Naive B cell (primary cell): ENCODE measurements around the gene CELF5. TPM values are rescaled to one million over a fixed set of nuclear protein-coding genes. Genes with fewer than 3 reads are reported as not detected.
A peak's percentile ranks its signal among the peaks of the same experiment; 100 is the strongest.
"Not testable (repeated sequence)": the region's sequence is repeated elsewhere in the genome, so short reads cannot be mapped to it uniquely, and the experiment has no call there.

Experiments
- ATAC-seq, 2 donors: fragments of 150-1000 bp; cut with Tn5 transposase; 2 replicates each; pipeline ENCODE4 v1.10.0; 2021; ENCODE audit warnings: low read depth in 2 of 2, mild to moderate bottlenecking in 2 of 2, moderate library complexity in 2 of 2
- DNase-seq: peaks from one replicate; pipeline ENCODE4 v3.0.0; 2022
- H3K27ac Mint-ChIP-seq, 6 donors: one replicate each; pipeline ENCODE4 v1.8.0; 2020 to 2022; ENCODE audit warnings: mild to moderate bottlenecking in 6 of 6, mixed read lengths in 6 of 6, moderate library complexity in 5 of 6, inconsistent platforms in 2 of 6
- H3K27me3 Mint-ChIP-seq, 3 donors: one replicate each; pipeline ENCODE4 v1.8.0; 2021 to 2022; ENCODE audit warnings: mixed read lengths in 3 of 3, mild to moderate bottlenecking in 1 of 3
- H3K36me3 Mint-ChIP-seq, 2 donors: one replicate each; pipeline ENCODE4 v1.8.0; 2020 to 2022; ENCODE audit warnings: mixed read lengths in 2 of 2, inconsistent platforms in 1 of 2, mild to moderate bottlenecking in 1 of 2
- H3K4me1 Mint-ChIP-seq, 3 donors: one replicate each; pipeline ENCODE4 v1.8.0; 2020 to 2022; ENCODE audit warnings: mixed read lengths in 3 of 3, inconsistent platforms in 1 of 3, mild to moderate bottlenecking in 1 of 3, moderate library complexity in 1 of 3
- H3K4me3 Mint-ChIP-seq, 8 donors: one replicate each; pipeline ENCODE4 v1.8.0; 2020 to 2022; ENCODE audit warnings: mild to moderate bottlenecking in 8 of 8, mixed read lengths in 8 of 8, moderate library complexity in 8 of 8, inconsistent platforms in 2 of 8
- H3K9me3 Mint-ChIP-seq, 7 donors: one replicate each; pipeline ENCODE4 v1.8.0; 2020 to 2022; ENCODE audit warnings: mixed read lengths in 7 of 7, mild to moderate bottlenecking in 5 of 7, inconsistent platforms in 2 of 7, moderate library complexity in 1 of 7
- polyA plus RNA-seq, 6 donors: library from polyadenylated mRNA; unstranded; fragments of 300-500 nt; fragmentation: Illumina TruSeq; gene quantifications; one replicate each; pipeline ENCODE4 v1.2.3, GENCODE V29; 2021; ENCODE audit warnings: low read depth in 6 of 6

Gene CELF5
- polyA plus RNA-seq, 6 donors from 2014 or later, result not detected

- Mint-ChIP-seq H3K4me3 (no peak overlapping the region), H3K27me3 (peaks cover 7 to 49% (median 18%) of the 10 kb centered on the region in 3 donors), H3K36me3 (no peaks in the 10 kb centered on the region), H3K9me3 (peaks cover 0 to 2% (median 0%) of the 10 kb centered on the region in 7 donors), H3K4me1 (no peaks in the 10 kb centered on the region), H3K27ac (no peak overlapping the region)
- no peak for DNase-seq
- ATAC-seq, result no peak
Observed at GRCh38 chr19:3292958-3293529, 68.6 kb downstream of the CELF5 start.

- Mint-ChIP-seq H3K4me1 (no peaks in the 10 kb centered on the region), H3K4me3 (no peak overlapping the region), H3K27me3 (peaks cover 7 to 47% (median 19%) of the 10 kb centered on the region in 3 donors), H3K36me3 (peaks cover 0 to 2% of the 10 kb centered on the region in 2 donors), H3K9me3 (peaks cover 0 to 2% (median 0%) of the 10 kb centered on the region in 7 donors), H3K27ac (no peak overlapping the region)
- ATAC-seq (no peak), DNase-seq (no peak)
Observed at GRCh38 chr19:3293560-3293959, 69.1 kb downstream of the CELF5 start.

- no peaks in the 10 kb centered on the region for H3K4me1 Mint-ChIP-seq
- H3K9me3 Mint-ChIP-seq, result peaks cover 0 to 7% (median 3%) of the 10 kb centered on the region in 7 donors
- H3K27me3 Mint-ChIP-seq, result peaks cover 7 to 51% (median 27%) of the 10 kb centered on the region in 3 donors
- H3K36me3 Mint-ChIP-seq, result peaks cover 0 to 9% of the 10 kb centered on the region in 2 donors
- no peak overlapping the region for H3K27ac Mint-ChIP-seq
- DNase-seq, result no peak
- H3K4me3 Mint-ChIP-seq, result peak overlapping the region in 1 of 8 donors; percentile 22
- ATAC-seq, result no peak
Observed at GRCh38 chr19:3294080-3294850, 69.8 kb downstream of the CELF5 start.

GRCh38 chr19:3295581-3295980, 71.1 kb downstream of the CELF5 start:
- Mint-ChIP-seq H3K36me3 (peaks cover 0 to 15% of the 10 kb centered on the region in 2 donors), H3K4me3 (peak overlapping the region in 1 of 8 donors; percentile 29), H3K9me3 (peaks cover 0 to 10% (median 5%) of the 10 kb centered on the region in 7 donors), H3K4me1 (peaks cover 0 to 4% (median 0%) of the 10 kb centered on the region in 3 donors), H3K27ac (no peak overlapping the region), H3K27me3 (peaks cover 9 to 50% (median 37%) of the 10 kb centered on the region in 3 donors)
- ATAC-seq (no peak), DNase-seq (no peak)

- ATAC-seq, result no peak
- Mint-ChIP-seq H3K4me1 (peaks cover 0 to 4% (median 0%) of the 10 kb centered on the region in 3 donors), H3K36me3 (peaks cover 0 to 15% of the 10 kb centered on the region in 2 donors), H3K4me3 (no peak overlapping the region), H3K27ac (no peak overlapping the region), H3K9me3 (peaks cover 0 to 10% (median 5%) of the 10 kb centered on the region in 7 donors), H3K27me3 (peaks cover 9 to 47% (median 37%) of the 10 kb centered on the region in 3 donors)
- DNase-seq, result no peak
Observed at GRCh38 chr19:3296034-3296433, 71.6 kb downstream of the CELF5 start.

- no peak for DNase-seq
- Mint-ChIP-seq H3K9me3 (peaks cover 0 to 10% (median 5%) of the 10 kb centered on the region in 7 donors), H3K4me1 (peaks cover 0 to 4% (median 0%) of the 10 kb centered on the region in 3 donors), H3K27ac (no peak overlapping the region), H3K4me3 (no peak overlapping the region), H3K36me3 (peaks cover 0 to 15% of the 10 kb centered on the region in 2 donors), H3K27me3 (peaks cover 10 to 43% (median 37%) of the 10 kb centered on the region in 3 donors)
- ATAC-seq, result no peak
Observed at GRCh38 chr19:3296446-3296845, 72.0 kb downstream of the CELF5 start.

GRCh38 chr19:3298853-3299449, 74.5 kb downstream of the CELF5 start:
- DNase-seq, result no peak
- peaks cover 0 to 15% of the 10 kb centered on the region in 2 donors for H3K36me3 Mint-ChIP-seq

GRCh38 chr19:3300566-3300965, 76.1 kb downstream of the CELF5 start:
- H3K27me3 Mint-ChIP-seq, result peaks cover 17 to 24% (median 20%) of the 10 kb centered on the region in 3 donors
- not testable (repeated sequence) for ATAC-seq, H3K27ac Mint-ChIP-seq, H3K4me3 Mint-ChIP-seq, DNase-seq, H3K4me1 Mint-ChIP-seq
- peaks cover 7 to 15% (median 9%) of the 10 kb centered on the region in 7 donors for H3K9me3 Mint-ChIP-seq
- peaks cover 0 to 15% of the 10 kb centered on the region in 2 donors for H3K36me3 Mint-ChIP-seq

More at GRCh38 chr19:3298853-3299449, 74.5 kb downstream of the CELF5 start:
- Mint-ChIP-seq H3K9me3 (peaks cover 7 to 15% (median 9%) of the 10 kb centered on the region in 7 donors), H3K4me3 (no peak overlapping the region), H3K4me1 (peaks cover 0 to 4% (median 0%) of the 10 kb centered on the region in 3 donors), H3K27me3 (peaks cover 13 to 34% (median 28%) of the 10 kb centered on the region in 3 donors), H3K27ac (no peak overlapping the region)
- ATAC-seq, result no peak

- Mint-ChIP-seq H3K27me3 (peaks cover 13 to 21% (median 20%) of the 10 kb centered on the region in 3 donors), H3K27ac (no peak overlapping the region), H3K4me3 (no peak overlapping the region), H3K36me3 (peaks cover 0 to 16% of the 10 kb centered on the region in 2 donors), H3K4me1 (peaks cover 0 to 4% (median 4%) of the 10 kb centered on the region in 3 donors), H3K9me3 (peaks cover 4 to 15% (median 9%) of the 10 kb centered on the region in 7 donors)
- DNase-seq (no peak), ATAC-seq (no peak)
Observed at GRCh38 chr19:3302755-3303154, 78.3 kb downstream of the CELF5 start.

GRCh38 chr19:3304871-3305423, 80.5 kb downstream of the CELF5 start:
- ATAC-seq, result peak; percentile 67 to 70

GRCh38 chr19:3309724-3310123, 85.3 kb downstream of the CELF5 start:
- Mint-ChIP-seq H3K27ac (no peak overlapping the region), H3K9me3 (peaks cover 2 to 9% (median 7%) of the 10 kb centered on the region in 7 donors), H3K36me3 (peaks cover 0 to 20% of the 10 kb centered on the region in 2 donors), H3K4me3 (no peak overlapping the region), H3K4me1 (peaks cover 4 to 5% (median 4%) of the 10 kb centered on the region in 3 donors), H3K27me3 (peaks cover 31 to 56% (median 50%) of the 10 kb centered on the region in 3 donors)
- DNase-seq (no peak), ATAC-seq (no peak)

More at GRCh38 chr19:3304871-3305423, 80.5 kb downstream of the CELF5 start:
- DNase-seq, result peak; percentile 59
- H3K36me3 Mint-ChIP-seq, result peaks cover 0 to 13% of the 10 kb centered on the region in 2 donors
- H3K9me3 Mint-ChIP-seq, result peaks cover 8 to 14% (median 9%) of the 10 kb centered on the region in 7 donors
- H3K27ac Mint-ChIP-seq, result no peak overlapping the region
- peaks cover 4 to 5% (median 4%) of the 10 kb centered on the region in 3 donors for H3K4me1 Mint-ChIP-seq
- no peak overlapping the region for H3K4me3 Mint-ChIP-seq
- peaks cover 25% of the 10 kb centered on the region in 3 donors for H3K27me3 Mint-ChIP-seq

GRCh38 chr19:3310280-3310679, 85.8 kb downstream of the CELF5 start:
- no peak for DNase-seq
- Mint-ChIP-seq H3K4me1 (peaks cover 0 to 5% (median 4%) of the 10 kb centered on the region in 3 donors), H3K4me3 (no peak overlapping the region), H3K36me3 (peaks cover 0 to 20% of the 10 kb centered on the region in 2 donors), H3K27me3 (peaks cover 27 to 56% (median 50%) of the 10 kb centered on the region in 3 donors), H3K9me3 (peaks cover 2 to 9% (median 7%) of the 10 kb centered on the region in 7 donors), H3K27ac (no peak overlapping the region)
- no peak for ATAC-seq

- Mint-ChIP-seq H3K9me3 (peaks cover 2 to 9% (median 7%) of the 10 kb centered on the region in 7 donors), H3K4me3 (no peak overlapping the region), H3K4me1 (peaks cover 0 to 5% (median 4%) of the 10 kb centered on the region in 3 donors), H3K27ac (no peak overlapping the region), H3K36me3 (peaks cover 0 to 20% of the 10 kb centered on the region in 2 donors), H3K27me3 (peaks cover 27 to 56% (median 50%) of the 10 kb centered on the region in 3 donors)
- DNase-seq (no peak), ATAC-seq (no peak)
Observed at GRCh38 chr19:3310711-3311110, 86.2 kb downstream of the CELF5 start.
